ENCODE data around the gene RAPGEF5. TPM values are rescaled to one million over a fixed set of nuclear protein-coding genes. Genes with fewer than 3 reads are reported as not detected.
A peak's percentile ranks its signal among the peaks of the same experiment; 100 is the strongest.

RAPGEF5 gene
- total and polyA plus RNA-seq, 10 of the 15 experiments (the other 5 are each of a cell fraction or from before 2014, with no cell fraction given), result 0.38 to 4.0 (median 1.6) TPM; not detected in 1

DNA sequence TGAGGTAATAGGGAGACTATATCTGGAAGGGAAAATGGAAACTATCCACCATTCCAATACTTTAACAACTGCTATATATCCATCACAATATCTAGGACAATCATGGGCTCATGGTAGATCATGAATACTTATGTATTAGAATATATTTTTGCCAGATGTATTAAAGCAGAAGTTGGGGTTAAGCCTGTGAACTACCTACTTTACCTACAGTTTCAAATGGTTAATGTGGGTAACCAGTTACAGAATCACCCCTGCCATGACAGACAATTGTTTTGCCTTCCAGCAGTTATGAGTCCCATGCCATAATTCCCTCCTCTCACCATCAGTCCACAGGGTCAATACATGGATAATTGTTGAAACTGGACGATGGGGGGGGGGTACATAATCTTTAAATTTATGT lies 29.9 kb upstream of the RAPGEF5 start (continued):
- TF ChIP-seq ZNF622 (IDR thresholded peaks at IDR 0.05) (no peak), ZZZ3 (IDR thresholded peaks at IDR 0.05; ENCODE audit: control insufficient read depth, insufficient read length, low read depth) (no peak), SREBF1 (IDR thresholded peaks at IDR 0.05; ENCODE audit: low read length) (no peak), EZH2 (IDR thresholded peaks at IDR 0.05; ENCODE audit: borderline replicate concordance, control insufficient read depth, low read depth, low read length) (no peak), TARDBP (IDR thresholded peaks at IDR 0.05; ENCODE audit: borderline replicate concordance) (no peak), SIX5 (IDR thresholded peaks at IDR 0.05; ENCODE audit: low read depth, low read length, severe bottlenecking) (no peak), ZBED1 (IDR thresholded peaks at IDR 0.05; ENCODE audit: borderline replicate concordance) (no peak), YBX1 (IDR thresholded peaks at IDR 0.05) (no peak), BHLHE40 (IDR thresholded peaks at IDR 0.05; ENCODE audit: borderline replicate concordance in 1 of 2, low read depth in 2 of 2, low read length in 1 of 2) (no peak), ZSCAN29 (IDR thresholded peaks at IDR 0.05) (no peak), NRF1 (conservative IDR thresholded peaks at IDR 0.05; ENCODE audit: low read depth, low read length) (no peak), CEBPB (IDR thresholded peaks at IDR 0.05; ENCODE audit: borderline replicate concordance in 1 of 2, low read depth in 2 of 2, low read length in 2 of 2) (no peak), RFX5 (IDR thresholded peaks at IDR 0.05; ENCODE audit: low read depth, low read length) (no peak), IRF4 (IDR thresholded peaks at IDR 0.05; ENCODE audit: low read depth, low read length) (no peak), ASH2L (IDR thresholded peaks at IDR 0.05; ENCODE audit: borderline replicate concordance, low read depth) (no peak), JUND (IDR thresholded peaks at IDR 0.05; ENCODE audit: low read depth, low read length) (no peak), BMI1 (IDR thresholded peaks at IDR 0.05; ENCODE audit: borderline replicate concordance) (no peak), DPF2 (IDR thresholded peaks at IDR 0.05) (peak; percentile 57; the same call in 1 of the 2 replicates), TCF12 (IDR thresholded peaks at IDR 0.05; ENCODE audit: low read depth, low read length) (peak; percentile 73; the same call in 1 of the 2 replicates), HDGF (IDR thresholded peaks at IDR 0.05) (no peak), PAX5 (IDR thresholded peaks at IDR 0.05; ENCODE audit: borderline replicate concordance, low read depth, low read length) (peak; percentile 69; the same call in 1 of the 2 replicates), SPI1 (IDR thresholded peaks at IDR 0.05; ENCODE audit: borderline replicate concordance, insufficient read depth, low read depth, low read length) (peak; percentile 57; the same call in 1 of the 2 replicates)
- TF ChIP-seq, protein P1, sequence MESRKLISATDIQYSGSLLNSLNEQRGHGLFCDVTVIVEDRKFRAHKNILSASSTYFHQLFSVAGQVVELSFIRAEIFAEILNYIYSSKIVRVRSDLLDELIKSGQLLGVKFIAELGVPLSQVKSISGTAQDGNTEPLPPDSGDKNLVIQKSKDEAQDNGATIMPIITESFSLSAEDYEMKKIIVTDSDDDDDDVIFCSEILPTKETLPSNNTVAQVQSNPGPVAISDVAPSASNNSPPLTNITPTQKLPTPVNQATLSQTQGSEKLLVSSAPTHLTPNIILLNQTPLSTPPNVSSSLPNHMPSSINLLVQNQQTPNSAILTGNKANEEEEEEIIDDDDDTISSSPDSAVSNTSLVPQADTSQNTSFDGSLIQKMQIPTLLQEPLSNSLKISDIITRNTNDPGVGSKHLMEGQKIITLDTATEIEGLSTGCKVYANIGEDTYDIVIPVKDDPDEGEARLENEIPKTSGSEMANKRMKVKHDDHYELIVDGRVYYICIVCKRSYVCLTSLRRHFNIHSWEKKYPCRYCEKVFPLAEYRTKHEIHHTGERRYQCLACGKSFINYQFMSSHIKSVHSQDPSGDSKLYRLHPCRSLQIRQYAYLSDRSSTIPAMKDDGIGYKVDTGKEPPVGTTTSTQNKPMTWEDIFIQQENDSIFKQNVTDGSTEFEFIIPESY (IDR thresholded peaks at IDR 0.05), result no peak
- TF ChIP-seq, protein P2, sequence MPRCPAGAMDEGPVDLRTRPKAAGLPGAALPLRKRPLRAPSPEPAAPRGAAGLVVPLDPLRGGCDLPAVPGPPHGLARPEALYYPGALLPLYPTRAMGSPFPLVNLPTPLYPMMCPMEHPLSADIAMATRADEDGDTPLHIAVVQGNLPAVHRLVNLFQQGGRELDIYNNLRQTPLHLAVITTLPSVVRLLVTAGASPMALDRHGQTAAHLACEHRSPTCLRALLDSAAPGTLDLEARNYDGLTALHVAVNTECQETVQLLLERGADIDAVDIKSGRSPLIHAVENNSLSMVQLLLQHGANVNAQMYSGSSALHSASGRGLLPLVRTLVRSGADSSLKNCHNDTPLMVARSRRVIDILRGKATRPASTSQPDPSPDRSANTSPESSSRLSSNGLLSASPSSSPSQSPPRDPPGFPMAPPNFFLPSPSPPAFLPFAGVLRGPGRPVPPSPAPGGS (IDR thresholded peaks at IDR 0.05; ENCODE audit: borderline replicate concordance, insufficient read depth, low read depth, low read length, poor library complexity, severe bottlenecking), result no peak
- TF ChIP-seq, protein P3, sequence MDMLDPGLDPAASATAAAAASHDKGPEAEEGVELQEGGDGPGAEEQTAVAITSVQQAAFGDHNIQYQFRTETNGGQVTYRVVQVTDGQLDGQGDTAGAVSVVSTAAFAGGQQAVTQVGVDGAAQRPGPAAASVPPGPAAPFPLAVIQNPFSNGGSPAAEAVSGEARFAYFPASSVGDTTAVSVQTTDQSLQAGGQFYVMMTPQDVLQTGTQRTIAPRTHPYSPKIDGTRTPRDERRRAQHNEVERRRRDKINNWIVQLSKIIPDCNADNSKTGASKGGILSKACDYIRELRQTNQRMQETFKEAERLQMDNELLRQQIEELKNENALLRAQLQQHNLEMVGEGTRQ (IDR thresholded peaks at IDR 0.05; ENCODE audit: borderline replicate concordance, low read depth, low read length), result no peak
- TF ChIP-seq, protein P4, sequence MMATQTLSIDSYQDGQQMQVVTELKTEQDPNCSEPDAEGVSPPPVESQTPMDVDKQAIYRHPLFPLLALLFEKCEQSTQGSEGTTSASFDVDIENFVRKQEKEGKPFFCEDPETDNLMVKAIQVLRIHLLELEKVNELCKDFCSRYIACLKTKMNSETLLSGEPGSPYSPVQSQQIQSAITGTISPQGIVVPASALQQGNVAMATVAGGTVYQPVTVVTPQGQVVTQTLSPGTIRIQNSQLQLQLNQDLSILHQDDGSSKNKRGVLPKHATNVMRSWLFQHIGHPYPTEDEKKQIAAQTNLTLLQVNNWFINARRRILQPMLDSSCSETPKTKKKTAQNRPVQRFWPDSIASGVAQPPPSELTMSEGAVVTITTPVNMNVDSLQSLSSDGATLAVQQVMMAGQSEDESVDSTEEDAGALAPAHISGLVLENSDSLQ (IDR thresholded peaks at IDR 0.05), result no peak
- TF ChIP-seq, protein P5, sequence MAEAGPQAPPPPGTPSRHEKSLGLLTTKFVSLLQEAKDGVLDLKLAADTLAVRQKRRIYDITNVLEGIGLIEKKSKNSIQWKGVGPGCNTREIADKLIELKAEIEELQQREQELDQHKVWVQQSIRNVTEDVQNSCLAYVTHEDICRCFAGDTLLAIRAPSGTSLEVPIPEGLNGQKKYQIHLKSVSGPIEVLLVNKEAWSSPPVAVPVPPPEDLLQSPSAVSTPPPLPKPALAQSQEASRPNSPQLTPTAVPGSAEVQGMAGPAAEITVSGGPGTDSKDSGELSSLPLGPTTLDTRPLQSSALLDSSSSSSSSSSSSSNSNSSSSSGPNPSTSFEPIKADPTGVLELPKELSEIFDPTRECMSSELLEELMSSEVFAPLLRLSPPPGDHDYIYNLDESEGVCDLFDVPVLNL (IDR thresholded peaks at IDR 0.05; ENCODE audit: low read depth, low read length), result no peak

All from GM12878 (cell line).